CD4-positive, alpha-beta T cell (primary cell): ENCODE results near the gene APOBEC3G. TPM values are rescaled to one million over a fixed set of nuclear protein-coding genes. Genes with fewer than 3 reads are reported as not detected.

ENCODE experiments used
- ATAC-seq: fragments of 200-7000 bp; cut with Tn5 transposase; one replicate; pipeline ENCODE4 v1.10.0; 2022; ENCODE audit warnings: mild to moderate bottlenecking; ENCODE audit not compliant: poor library complexity
- CTCF ChIA-PET: fragments of 350-600 bp; sonication (Branson Sonifier 250); formaldehyde crosslinking; loops from one replicate; lab custom pipeline; 2021; ENCODE audit warnings: antibody characterized with exemption, inconsistent platforms; lab: Charles Lee
- POLR2A ChIA-PET: fragments of 350-600 bp; sonication (Branson Sonifier 250); formaldehyde crosslinking; loops from one replicate; lab custom pipeline; 2021; ENCODE audit warnings: antibody characterized with exemption, inconsistent platforms; lab: Charles Lee
- DNase-seq, 14 experiments: peaks; one replicate each; pipeline ENCODE4 v3.0.0-alpha.2; 2013 to 2020; ENCODE audit warnings: mixed read lengths in 2 of 14
- H3K27ac ChIP-seq, 2 donors: one replicate each; pipeline versions ENCODE4 v1.5.1 to v1.7.0; 2013; ENCODE audit warnings: low read length in 2 of 2, low read depth in 1 of 2, mild to moderate bottlenecking in 1 of 2
- H3K27me3 ChIP-seq, 2 experiments: 1 replicate in 1 of 2; 2 replicates in 1 of 2; pipeline versions ENCODE4 v1.6.1 to v1.7.0; 2013; ENCODE audit warnings: low read length in 2 of 2, control low read depth in 1 of 2, mild to moderate bottlenecking in 1 of 2, moderate library complexity in 1 of 2; ENCODE audit not compliant: insufficient read depth in 2 of 2, control insufficient read depth in 1 of 2
- H3K36me3 ChIP-seq: one replicate; pipeline ENCODE4 v1.6.1; 2013; ENCODE audit warnings: low read length, control low read depth; ENCODE audit not compliant: insufficient read depth
- H3K4me1 ChIP-seq: one replicate; pipeline ENCODE4 v1.6.1; 2013; ENCODE audit warnings: low read length, control low read depth; ENCODE audit not compliant: insufficient read depth
- H3K4me3 ChIP-seq: one replicate; pipeline ENCODE4 v1.5.1; 2013; ENCODE audit warnings: mild to moderate bottlenecking, low read length, moderate library complexity
- H3K9me3 ChIP-seq, 2 experiments: 1 replicate in 1 of 2; 2 replicates in 1 of 2; pipeline versions ENCODE4 v1.6.1 to v1.7.0; 2013; ENCODE audit warnings: low read length in 2 of 2, mild to moderate bottlenecking in 2 of 2, control low read depth in 1 of 2, moderate library complexity in 1 of 2; ENCODE audit not compliant: control insufficient read depth in 1 of 2, insufficient read depth in 1 of 2
- H3K27ac Mint-ChIP-seq: one replicate; pipeline ENCODE4 v1.8.0; 2020; ENCODE audit warnings: mixed read lengths
- H3K27me3 Mint-ChIP-seq: one replicate; pipeline ENCODE4 v1.8.0; 2021; ENCODE audit warnings: mixed read lengths
- H3K36me3 Mint-ChIP-seq: one replicate; pipeline ENCODE4 v1.8.0; 2021; ENCODE audit warnings: low read depth, mixed read lengths
- H3K4me1 Mint-ChIP-seq: one replicate; pipeline ENCODE4 v1.8.0; 2021; ENCODE audit warnings: low read depth, mixed read lengths
- H3K4me3 Mint-ChIP-seq: one replicate; pipeline ENCODE4 v1.8.0; 2020; ENCODE audit warnings: mild to moderate bottlenecking, mixed read lengths
- H3K9me3 Mint-ChIP-seq: one replicate; pipeline ENCODE4 v1.8.0; 2020; ENCODE audit warnings: mixed read lengths
- intact Hi-C, 2 experiments: fragments of 100-400 bp; cut with DNase I in 1 of 2; cut with micrococcal nuclease in 1 of 2; formaldehyde crosslinking; loops; one replicate each; pipeline versions ENCODE4 v1.15.1 to v1.9.0; 2023 to 2025; cut with DNase I, micrococcal nuclease
- total RNA-seq, 174 experiments: library from RNA in 2 of 174; stranded (reverse) in 2 of 174; gene quantifications; one replicate each; pipeline ENCODE4 v1.2.3 and lab custom pipeline; 2021 to 2026
- TF ChIP-seq, protein P1 (sequence below): fragments of 200-600 bp; IDR thresholded peaks from one replicate; pipeline ENCODE4 v1.8.0; 2022; ENCODE audit warnings: antibody characterized with exemption, mild to moderate bottlenecking

The APOBEC3G gene
- total RNA-seq, 2 experiments from 2014 or later = 18.8 to 20.6 TPM

DNA sequence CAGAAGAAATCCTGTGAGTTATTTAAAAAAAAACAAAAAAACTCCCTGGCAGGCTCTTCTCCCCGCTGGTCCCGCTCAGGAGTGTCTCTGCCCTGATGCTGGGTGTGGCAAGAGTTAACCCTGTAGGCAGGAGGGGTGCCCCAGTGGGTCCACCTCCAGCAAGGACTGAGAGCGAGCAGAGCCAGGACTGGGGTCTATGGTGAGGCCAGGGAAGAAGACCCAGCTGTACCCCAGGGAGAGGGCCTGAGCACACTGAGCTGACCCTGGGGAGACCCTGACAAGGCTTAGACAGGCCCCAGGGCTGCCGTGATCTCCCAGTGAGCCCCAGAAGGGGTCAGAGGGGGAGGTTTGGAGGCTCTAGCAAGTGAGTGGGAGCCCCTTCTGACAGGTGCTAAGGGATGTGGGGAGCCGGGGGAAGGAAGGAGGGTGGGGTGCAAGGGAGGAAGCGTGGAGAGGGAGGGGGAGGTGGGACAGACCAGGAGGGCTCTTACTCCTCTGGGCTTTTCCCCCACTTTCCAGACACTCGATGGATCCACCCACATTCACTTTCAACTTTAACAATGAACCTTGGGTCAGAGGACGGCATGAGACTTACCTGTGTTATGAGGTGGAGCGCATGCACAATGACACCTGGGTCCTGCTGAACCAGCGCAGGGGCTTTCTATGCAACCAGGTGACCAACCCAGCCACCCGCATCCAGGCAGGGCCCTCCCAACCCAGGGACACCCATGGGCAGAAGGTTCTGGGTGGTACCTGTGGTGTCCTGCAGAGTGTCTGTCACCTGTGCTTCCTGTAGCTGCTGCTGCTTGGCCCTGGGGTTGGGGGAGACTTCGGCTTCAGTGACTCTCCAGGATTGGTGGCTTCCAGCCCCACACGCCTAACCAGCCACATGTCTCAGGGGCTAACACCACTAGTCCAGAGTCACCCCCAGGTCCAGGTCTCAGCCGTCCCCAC is 6.4 kb downstream of the APOBEC3G start:
- H3K4me3 Mint-ChIP-seq = peak overlapping the region; percentile 15

DNA sequence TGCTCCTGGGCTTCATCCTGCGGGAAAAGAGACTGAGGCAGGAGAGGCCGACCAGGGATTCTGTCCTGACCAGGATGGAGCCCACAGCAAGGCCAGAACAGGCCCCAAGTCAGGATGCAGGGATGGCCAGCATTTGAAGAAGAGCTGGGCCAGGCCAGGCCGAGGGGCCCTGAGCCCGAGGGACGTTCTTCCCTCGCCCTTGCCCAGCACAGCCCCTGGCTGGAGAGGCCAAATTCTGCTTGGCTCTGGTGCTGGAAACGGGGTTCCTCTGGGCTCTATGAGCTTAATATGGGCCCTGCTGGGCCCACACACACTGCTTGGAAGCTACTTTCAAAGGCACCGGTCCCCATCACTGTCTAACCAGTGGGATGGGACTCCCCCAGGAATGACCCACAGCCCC is 7.6 kb downstream of the APOBEC3G start:
- Mint-ChIP-seq H3K9me3 (no peaks in the 10 kb centered on the region), H3K4me3 (no peak overlapping the region), H3K27ac (peak overlapping the region; percentile 14), H3K36me3 (peaks cover 60% of the 10 kb centered on the region), H3K27me3 (no peaks in the 10 kb centered on the region), H3K4me1 (peaks cover 39% of the 10 kb centered on the region)
- Histone ChIP-seq H3K27ac (no peak overlapping the region), H3K27me3 (no peaks in the 10 kb centered on the region), H3K4me1 (peaks cover 91% of the 10 kb centered on the region), H3K9me3 (no peaks in the 10 kb centered on the region), H3K36me3 (peaks cover 59% of the 10 kb centered on the region), H3K4me3 (no peak overlapping the region)
- intact Hi-C loops = loop anchor here (5.0 kb wide), 2 partner anchors 33 to 42 kb away; partner anchors contain the start of gene APOBEC3F (in 1 of the 2)
- ChIA-PET POLR2A (no interaction called here), CTCF (no interaction called here)
- DNase-seq (no peak), ATAC-seq (no peak)
- TF ChIP-seq, protein P1, sequence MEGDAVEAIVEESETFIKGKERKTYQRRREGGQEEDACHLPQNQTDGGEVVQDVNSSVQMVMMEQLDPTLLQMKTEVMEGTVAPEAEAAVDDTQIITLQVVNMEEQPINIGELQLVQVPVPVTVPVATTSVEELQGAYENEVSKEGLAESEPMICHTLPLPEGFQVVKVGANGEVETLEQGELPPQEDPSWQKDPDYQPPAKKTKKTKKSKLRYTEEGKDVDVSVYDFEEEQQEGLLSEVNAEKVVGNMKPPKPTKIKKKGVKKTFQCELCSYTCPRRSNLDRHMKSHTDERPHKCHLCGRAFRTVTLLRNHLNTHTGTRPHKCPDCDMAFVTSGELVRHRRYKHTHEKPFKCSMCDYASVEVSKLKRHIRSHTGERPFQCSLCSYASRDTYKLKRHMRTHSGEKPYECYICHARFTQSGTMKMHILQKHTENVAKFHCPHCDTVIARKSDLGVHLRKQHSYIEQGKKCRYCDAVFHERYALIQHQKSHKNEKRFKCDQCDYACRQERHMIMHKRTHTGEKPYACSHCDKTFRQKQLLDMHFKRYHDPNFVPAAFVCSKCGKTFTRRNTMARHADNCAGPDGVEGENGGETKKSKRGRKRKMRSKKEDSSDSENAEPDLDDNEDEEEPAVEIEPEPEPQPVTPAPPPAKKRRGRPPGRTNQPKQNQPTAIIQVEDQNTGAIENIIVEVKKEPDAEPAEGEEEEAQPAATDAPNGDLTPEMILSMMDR = no peak

More for the DNA sequence above, 6.4 kb downstream of the APOBEC3G start:
- H3K4me1 Mint-ChIP-seq = peaks cover 30% of the 10 kb centered on the region
- ChIA-PET POLR2A (no interaction called here), CTCF (no interaction called here)
- DNase-seq (no peak), ATAC-seq (no peak)
- H3K9me3 Mint-ChIP-seq = no peaks in the 10 kb centered on the region
- Histone ChIP-seq H3K4me1 (peaks cover 91% of the 10 kb centered on the region), H3K27me3 (no peaks in the 10 kb centered on the region), H3K36me3 (peaks cover 59% of the 10 kb centered on the region), H3K27ac (peak overlapping the region in 1 of 2 donors; percentile 24), H3K9me3 (no peaks in the 10 kb centered on the region), H3K4me3 (no peak overlapping the region)
- H3K27me3 Mint-ChIP-seq = no peaks in the 10 kb centered on the region
- peaks cover 58% of the 10 kb centered on the region for H3K36me3 Mint-ChIP-seq
- peak overlapping the region; percentile 51 for H3K27ac Mint-ChIP-seq
- intact Hi-C loops = loop anchor here in 1 of 2 experiments (5.0 kb wide), 1 partner anchor 34 kb away; no protein-coding TSS in a partner anchor
- TF ChIP-seq, protein P1 = no peak

DNA sequence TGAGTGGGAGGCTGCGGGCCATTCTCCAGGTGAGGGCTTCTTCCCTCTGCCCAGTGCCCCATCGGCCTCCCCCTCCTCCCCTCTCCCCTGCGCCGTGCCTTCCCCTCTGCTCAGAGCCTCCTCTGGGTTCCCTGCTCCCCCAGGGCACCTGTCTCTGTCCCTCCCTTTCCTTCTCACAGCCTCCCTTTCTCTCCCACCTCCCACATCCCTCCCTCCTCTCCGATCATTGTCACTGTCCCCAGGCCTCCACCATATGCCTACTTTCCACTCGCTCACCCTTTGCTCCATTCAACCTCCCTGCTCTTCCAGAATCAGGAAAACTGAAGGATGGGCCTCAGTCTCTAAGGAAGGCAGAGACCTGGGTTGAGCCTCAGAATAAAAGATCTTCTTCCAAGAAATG is 10.0 kb downstream of the APOBEC3G start:
- Histone ChIP-seq H3K36me3 (peaks cover 36% of the 10 kb centered on the region), H3K9me3 (no peaks in the 10 kb centered on the region), H3K4me3 (no peak overlapping the region), H3K4me1 (peaks cover 91% of the 10 kb centered on the region), H3K27ac (no peak overlapping the region), H3K27me3 (no peaks in the 10 kb centered on the region)
- no peak for ATAC-seq
- H3K27me3 Mint-ChIP-seq = no peaks in the 10 kb centered on the region
- no peak overlapping the region for H3K4me3 Mint-ChIP-seq
- H3K27ac Mint-ChIP-seq = peak overlapping the region; percentile 99
- POLR2A ChIA-PET = no interaction called here
- H3K36me3 Mint-ChIP-seq = peaks cover 41% of the 10 kb centered on the region
- DNase-seq = no peak
- TF ChIP-seq, protein P1 = no peak
- intact Hi-C loops = loop anchor here in 1 of 2 experiments (5.0 kb wide), 1 partner anchor 45 kb away; the partner anchor contains the start of gene APOBEC3F
- H3K4me1 Mint-ChIP-seq = peaks cover 54% of the 10 kb centered on the region
- CTCF ChIA-PET = interaction anchor here (0.6 kb wide), 1 partner anchor 31 kb away, joined by 3 read pairs; no protein-coding TSS in a partner anchor
- H3K9me3 Mint-ChIP-seq = no peaks in the 10 kb centered on the region
